HepG2 (cell line): ENCODE measurements around the gene ZNF519. TPM values are rescaled to one million over a fixed set of nuclear protein-coding genes. Genes with fewer than 3 reads are reported as not detected.
A peak's percentile ranks its signal among the peaks of the same experiment; 100 is the strongest.
"Not testable (repeated sequence)": the region's sequence is repeated elsewhere in the genome, so short reads cannot be mapped to it uniquely, and the experiment has no call there.

Source experiments
- HMGXB4 ChIP-seq, 2 experiments: sonication (generic) in 1 of 2; formaldehyde crosslinking in 1 of 2; IDR thresholded peaks; 2 replicates each; pipeline versions ENCODE4 v1.4.0 to v1.6.1; 2018 to 2020; ENCODE audit warnings: missing genetic modification reagents in 2 of 2, borderline replicate concordance in 1 of 2, low read depth in 1 of 2, mild to moderate bottlenecking in 1 of 2, missing biosample characterization in 1 of 2
- POLR2G ChIP-seq: fragments of 200-400 bp; formaldehyde crosslinking; IDR thresholded peaks from 2 replicates; pipeline ENCODE4 v1.6.1; 2018; ENCODE audit warnings: mild to moderate bottlenecking, low read depth, low read length, moderate library complexity
- RFXAP ChIP-seq: sonication (generic); formaldehyde crosslinking; IDR thresholded peaks from 2 replicates; pipeline ENCODE4 v1.4.0; 2020; ENCODE audit warnings: missing genetic modification reagents, borderline replicate concordance
- RXRA ChIP-seq: sonication (generic); formaldehyde crosslinking; IDR thresholded peaks from 2 replicates; pipeline ENCODE4 v1.5.1; 2020; ENCODE audit warnings: missing genetic modification reagents
- SIX4 ChIP-seq: sonication (generic); formaldehyde crosslinking; IDR thresholded peaks from 2 replicates; pipeline ENCODE4 v1.4.0; 2020; ENCODE audit warnings: missing genetic modification reagents
- ZBTB40 ChIP-seq, 2 experiments: fragments of 450-650 bp in 1 of 2; sonication (generic) in 1 of 2; formaldehyde crosslinking in 1 of 2; IDR thresholded peaks; 2 replicates each; pipeline versions ENCODE4 v1.6.1 to v1.8.0; 2016 to 2022; ENCODE audit warnings: antibody characterized with exemption in 1 of 2, mild to moderate bottlenecking in 1 of 2, missing genetic modification reagents in 1 of 2
- ZNF142 ChIP-seq: sonication (generic); formaldehyde crosslinking; IDR thresholded peaks from 2 replicates; pipeline ENCODE4 v1.4.0; 2020; ENCODE audit warnings: missing genetic modification reagents
- ZNF792 ChIP-seq: IDR thresholded peaks from 2 replicates; pipeline ENCODE4 v1.6.1; 2016
- polyA plus RNA-seq, 8 experiments: library from polyadenylated mRNA; depleted of rRNA in 3 of 8; stranded (reverse) in 7 of 8; unstranded in 1 of 8; fragments of >200 nt; fragmentation: Illumina TruSeq in 4 of 8; extraction: Trizol in 4 of 8; gene quantifications; 2 replicates each; pipeline versions ENCODE4 v1.2.1 to v1.2.3, GENCODE V29; 2011 to 2016; ENCODE audit warnings: low read depth in 4 of 8, missing spikeins in 1 of 8, mixed read lengths in 1 of 8; ENCODE audit not compliant: insufficient read depth in 1 of 8
- total RNA-seq, 5 experiments: library from RNA; depleted of rRNA; stranded (reverse); fragments of >200 nt; fragmentation: Illumina TruSeq; extraction: Trizol; gene quantifications; 2 replicates each; pipeline ENCODE4 v1.2.3, GENCODE V29; 2016; ENCODE audit warnings: low read depth in 1 of 5

ZNF519 gene
- total and polyA plus RNA-seq, 2 of the 13 experiments (the other 11 are each of a cell fraction or from before 2014, with no cell fraction given), result 7.3 to 11.1 TPM

- TF ChIP-seq ZBTB40 (IDR thresholded peaks at IDR 0.05), result not testable (repeated sequence)
- TF ChIP-seq ZBTB40 (CRISPR knock-in tag; IDR thresholded peaks at IDR 0.05) (peak; percentile 39; the same call in 1 of the 2 replicates), SIX4 (CRISPR knock-in tag) (peak; percentile 52; the same call in 1 of the 2 replicates), ZNF792 (CRISPR knock-in tag) (peak; percentile 23; the same call in 1 of the 2 replicates), RXRA (CRISPR knock-in tag) (peak; percentile 37; the same call in 1 of the 2 replicates), POLR2G (peak; percentile 58), ZNF142 (CRISPR knock-in tag) (peak; percentile 81), HMGXB4 (CRISPR knock-in tag; IDR thresholded peaks at IDR 0.05; ENCODE audit: borderline replicate concordance in 1 of 2, low read depth in 1 of 2) (peak; percentile 92 to 93), RFXAP (CRISPR knock-in tag) (peak; percentile 57; the same call in 1 of the 2 replicates)
These were observed 46.3 kb upstream of the ZNF519 start (continued) for GRCh38 chr18:14178321-14179196.
